Prostate gland (tissue), 2 donors: ENCODE data around the gene DUOXA2. TPM values are rescaled to one million over a fixed set of nuclear protein-coding genes. Genes with fewer than 3 reads are reported as not detected.

ENCODE experiments used
- DNase-seq: peaks from one replicate; pipeline ENCODE4 v3.0.0-alpha.2; 2019; ENCODE audit warnings: low spot score
- H3K27ac ChIP-seq, 2 donors: fragments of 200-600 bp; sonication (generic); 2 replicates each; pipeline ENCODE4 v1.5.1; 2017 to 2019
- H3K27me3 ChIP-seq: fragments of 200-600 bp; sonication (generic); replicated peaks from 2 replicates; pipeline ENCODE4 v1.5.1; 2019; ENCODE audit not compliant: insufficient read depth
- H3K36me3 ChIP-seq, 2 donors: fragments of 200-600 bp; sonication (generic); 1 replicate in 1 of 2; 2 replicates in 1 of 2; pipeline versions ENCODE4 v1.5.1 to v1.8.1; 2017 to 2019
- H3K4me1 ChIP-seq: fragments of 200-600 bp; sonication (generic); replicated peaks from 2 replicates; pipeline ENCODE4 v1.5.1; 2019
- H3K4me3 ChIP-seq, 2 donors: fragments of 200-600 bp; sonication (generic); 2 replicates each; pipeline ENCODE4 v1.5.1; 2017 to 2019
- H3K9me3 ChIP-seq: fragments of 200-600 bp; sonication (generic); 2 replicates; pipeline ENCODE4 v1.5.1; 2017
- CTCF ChIP-seq, 4 experiments: fragments of 200-600 bp in 2 of 4; fragments of 450-650 bp in 2 of 4; sonication (generic) in 2 of 4; IDR thresholded peaks; 1 replicate in 3 of 4; 2 replicates in 1 of 4; pipeline ENCODE4 v1.5.1; 2016 to 2019; ENCODE audit warnings: antibody characterized with exemption in 4 of 4, mild to moderate bottlenecking in 2 of 4, moderate library complexity in 2 of 4
- POLR2A ChIP-seq: fragments of 450-650 bp; IDR thresholded peaks from one replicate; pipeline ENCODE4 v1.6.1; 2016; ENCODE audit warnings: antibody characterized with exemption, mild to moderate bottlenecking
- POLR2AphosphoS5 ChIP-seq: sonication (generic); formaldehyde crosslinking; IDR thresholded peaks from one replicate; pipeline ENCODE4 v1.6.1; 2017; ENCODE audit warnings: antibody characterized with exemption
- WGBS: methylation state at CpG from one replicate; pipeline ENCODE4 v1.1.5; 2018; 5-methylcytosine and 5-hydroxymethylcytosine counted together
- intact Hi-C: fragments of 100-400 bp; cut with DNase I; formaldehyde crosslinking; loops from one replicate; pipeline ENCODE4 v1.14.2; 2022
- total RNA-seq, 2 donors: library from RNA; depleted of rRNA; stranded (reverse); fragments of >200 nt; gene quantifications; one replicate each; pipeline ENCODE4 v1.1.0, GENCODE V29; 2016

The DUOXA2 gene
- total RNA-seq, 2 donors from 2014 or later, result not detected

GRCh38 chr15:45146405-45146804, 32.3 kb downstream of the DUOXA2 start:
- H3K9me3 ChIP-seq, result no peaks in the 10 kb centered on the region
- intact Hi-C loops, result no loop called here
- no peak overlapping the region for H3K4me3 ChIP-seq
- no peaks in the 10 kb centered on the region for H3K4me1 ChIP-seq
- TF ChIP-seq CTCF (IDR thresholded peaks at IDR 0.05) (no peak), POLR2AphosphoS5 (no peak), POLR2A (no peak)
- H3K36me3 ChIP-seq, result no peaks in the 10 kb centered on the region
- no peak overlapping the region for H3K27ac ChIP-seq
- H3K27me3 ChIP-seq, result no peaks in the 10 kb centered on the region
- no peak for DNase-seq
- WGBS, result 58% methylated on average over 4 of the region's 4 CpGs

- WGBS, result 98% methylated on average over 7 of the region's 7 CpGs
- Histone ChIP-seq H3K27ac (no peak overlapping the region), H3K4me3 (no peak overlapping the region), H3K4me1 (no peaks in the 10 kb centered on the region), H3K9me3 (no peaks in the 10 kb centered on the region), H3K27me3 (no peaks in the 10 kb centered on the region), H3K36me3 (no peaks in the 10 kb centered on the region)
- TF ChIP-seq CTCF (IDR thresholded peaks at IDR 0.05) (no peak), POLR2AphosphoS5 (no peak), POLR2A (no peak)
- no peak for DNase-seq
- intact Hi-C loops, result no loop called here
These were observed 33.5 kb downstream of the DUOXA2 start for GRCh38 chr15:45147606-45148005.

GRCh38 chr15:45148076-45149059, 34.2 kb downstream of the DUOXA2 start:
- Histone ChIP-seq H3K27me3 (no peaks in the 10 kb centered on the region), H3K4me3 (no peak overlapping the region), H3K27ac (no peak overlapping the region), H3K36me3 (no peaks in the 10 kb centered on the region), H3K4me1 (no peaks in the 10 kb centered on the region), H3K9me3 (no peaks in the 10 kb centered on the region)
- TF ChIP-seq POLR2A, result no peak
- TF ChIP-seq POLR2AphosphoS5, result no peak
- no peak for TF ChIP-seq CTCF (IDR thresholded peaks at IDR 0.05)
- DNase-seq, result no peak
- WGBS, result 86% methylated on average over 12 of the region's 12 CpGs
- intact Hi-C loops, result no loop called here

GRCh38 chr15:45149060-45149459, 34.9 kb downstream of the DUOXA2 start:
- Histone ChIP-seq H3K9me3 (no peaks in the 10 kb centered on the region), H3K27ac (no peak overlapping the region), H3K27me3 (no peaks in the 10 kb centered on the region), H3K4me3 (no peak overlapping the region), H3K36me3 (no peaks in the 10 kb centered on the region), H3K4me1 (no peaks in the 10 kb centered on the region)
- intact Hi-C loops, result no loop called here
- DNase-seq, result no peak
- 58% methylated on average over 1 of the region's 1 CpG for WGBS
- TF ChIP-seq POLR2AphosphoS5, result no peak
- no peak for TF ChIP-seq CTCF (IDR thresholded peaks at IDR 0.05)
- TF ChIP-seq POLR2A, result no peak

- no peak for DNase-seq
- intact Hi-C loops, result no loop called here
- Histone ChIP-seq H3K27ac (no peak overlapping the region), H3K27me3 (no peaks in the 10 kb centered on the region), H3K4me3 (no peak overlapping the region), H3K4me1 (no peaks in the 10 kb centered on the region), H3K36me3 (no peaks in the 10 kb centered on the region), H3K9me3 (no peaks in the 10 kb centered on the region)
- TF ChIP-seq CTCF (IDR thresholded peaks at IDR 0.05), result no peak
- no peak for TF ChIP-seq POLR2A
- no peak for TF ChIP-seq POLR2AphosphoS5
- 80% methylated on average over 6 of the region's 6 CpGs for WGBS
These were observed 36.4 kb downstream of the DUOXA2 start for GRCh38 chr15:45150481-45150880.
